Measurements from ENCODE around the gene ABLIM2. TPM values are rescaled to one million over a fixed set of nuclear protein-coding genes. Genes with fewer than 3 reads are reported as not detected.

The ABLIM2 gene
- total and polyA plus RNA-seq, 2 of the 8 experiments (the other 6 are each of a cell fraction or from before 2014, with no cell fraction given), result 2.8 to 3.0 TPM

DNA sequence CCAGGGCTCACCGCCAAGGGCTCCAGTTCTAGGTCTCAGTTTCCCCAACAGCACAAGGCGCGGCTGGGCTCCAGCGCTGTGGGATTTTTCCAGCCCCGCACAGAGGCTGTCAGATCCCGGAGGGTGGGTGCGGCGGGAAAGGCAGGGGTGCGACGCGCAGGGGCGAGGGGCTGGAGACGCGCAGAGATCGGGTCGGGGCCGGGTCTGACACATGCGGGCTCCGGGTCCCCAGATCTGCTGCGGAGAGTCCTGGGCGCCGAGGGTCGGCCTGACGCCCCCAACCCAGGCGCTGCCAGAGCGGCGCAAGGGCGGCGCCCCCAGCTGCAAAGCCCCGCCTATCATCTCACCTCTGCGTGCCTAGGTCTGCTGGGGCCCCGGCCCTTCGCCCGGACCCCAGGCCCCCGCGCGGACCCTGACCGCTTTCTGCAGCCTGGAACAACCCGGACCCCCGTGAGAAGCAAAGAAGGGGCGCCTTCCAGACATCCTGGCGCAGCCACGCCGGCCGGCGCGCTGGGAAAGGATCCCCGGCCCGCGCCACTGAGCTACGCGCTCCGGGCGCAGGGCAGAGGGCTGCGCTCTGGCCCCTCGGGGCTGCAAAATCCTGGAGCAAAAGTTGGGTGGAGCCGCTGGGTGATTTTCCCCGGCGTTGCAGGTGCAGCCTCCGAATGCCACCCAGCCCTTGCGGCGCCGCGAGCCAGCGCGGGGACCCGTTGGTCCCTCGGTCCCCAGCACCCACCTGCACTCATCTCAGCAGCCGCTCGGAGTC is 486 bp downstream of the ABLIM2 start:
- Histone ChIP-seq H2BK5ac (ENCODE audit: low read depth, low read length) (no peak overlapping the region), H2BK20ac (ENCODE audit: low read length) (no peak overlapping the region), H3K18ac (ENCODE audit: extremely low read depth, low read length) (no peak overlapping the region), H2BK120ac (replicated peaks; ENCODE audit: low read depth, low read length) (no peak overlapping the region), H3K4me3 (ENCODE audit: extremely low read depth in 1 of 4, insufficient read depth in 2 of 4, low read depth in 3 of 4, low read length in 4 of 4) (peak overlapping the region; percentile 43 to 73 (median 64)), H3K14ac (ENCODE audit: insufficient read length) (no peak overlapping the region), H4K20me1 (replicated peaks in 1 of 2; ENCODE audit: control insufficient read depth in 1 of 2, insufficient read depth in 2 of 2, low read length in 2 of 2) (peaks cover 3 to 7% of the 10 kb centered on the region in 2 experiments), H3K23me2 (ENCODE audit: low read depth, low read length) (peaks cover 14% of the 10 kb centered on the region; the same call in 1 of the 2 replicates), H3K4me1 (replicated peaks in 1 of 4; ENCODE audit: control insufficient read depth in 3 of 4, insufficient read depth in 4 of 4, low read length in 3 of 4) (peaks cover 0 to 5% (median 2%) of the 10 kb centered on the region in 4 experiments; a peak in 4 of 7 replicates), H2AK5ac (ENCODE audit: low read depth, low read length) (no peak overlapping the region), H3K27me3 (replicated peaks in 1 of 4; ENCODE audit: control insufficient read depth in 3 of 4, extremely low read depth in 1 of 4, insufficient read depth in 3 of 4, low read length in 3 of 4) (peaks cover 6 to 43% (median 30%) of the 10 kb centered on the region in 4 experiments), H3K56ac (replicated peaks; ENCODE audit: insufficient read length, low read depth, low read length) (no peak overlapping the region), H4K8ac (ENCODE audit: extremely low read depth, insufficient read depth, low read length) (no peak overlapping the region), H4K5ac (ENCODE audit: insufficient read length, low read depth, low read length) (no peak overlapping the region), H3K36me3 (ENCODE audit: control insufficient read depth in 2 of 4, insufficient read depth in 4 of 4, low read length in 3 of 4) (no peaks in the 10 kb centered on the region), H3K9me3 (ENCODE audit: insufficient read depth in 2 of 2, low read depth in 1 of 2, low read length in 1 of 2) (no peaks in the 10 kb centered on the region), H2BK15ac (ENCODE audit: low read length) (no peak overlapping the region), H3K9ac (replicated peaks in 1 of 4; ENCODE audit: extremely low read depth in 1 of 4, low read depth in 3 of 4, low read length in 3 of 4) (no peak overlapping the region), H3K27ac (ENCODE audit: low read depth, low read length) (no peak overlapping the region), H3K4ac (replicated peaks; ENCODE audit: insufficient read length, low read depth, low read length) (no peak overlapping the region), H3K79me2 (ENCODE audit: control insufficient read depth in 1 of 2, insufficient read depth in 2 of 2, low read length in 2 of 2) (no peaks in the 10 kb centered on the region), H2AFZ (ENCODE audit: low read length) (peak overlapping the region; percentile 61; the same call in 1 of the 2 replicates), H4K91ac (replicated peaks; ENCODE audit: insufficient read length, low read length) (no peak overlapping the region), H3K23ac (ENCODE audit: insufficient read length) (no peak overlapping the region), H3K79me1 (ENCODE audit: low read depth, low read length) (no peaks in the 10 kb centered on the region), H2BK12ac (ENCODE audit: low read depth, low read length) (no peak overlapping the region), H3K4me2 (ENCODE audit: insufficient read depth in 1 of 2, low read depth in 2 of 2, low read length in 2 of 2) (peak overlapping the region; percentile 90 to 97)
- no peak for FAIRE-seq
- DNase-seq (ENCODE audit: low read depth in 1 of 2, low spot score in 2 of 2), result peak in 1 of 2 experiments; percentile 65
- ChIA-PET CTCF (ENCODE audit: partially characterized antibody) (interaction anchor here (0.5 to 2.3 kb wide), 7 partner anchors 12 to 1239 kb away, joined by 3 to 14 read pairs (median 6); no protein-coding TSS in a partner anchor), POLR2A (ENCODE audit: partially characterized antibody) (interaction anchor here (1.4 kb wide), 1 partner anchor 10 kb away, joined by 3 read pairs; no protein-coding TSS in a partner anchor)
- 6% methylated on average over 26 of the region's 70 CpGs; no CpG with 5 or more reads in 1 of the 2 experiments for WGBS, 2 experiments (ENCODE audit: extremely low coverage in 1 of 2, insufficient coverage in 1 of 2, insufficient read length in 1 of 2, insufficient replicate concordance in 2 of 2, low coverage in 1 of 2, low lambda C conversion rate in 2 of 2, missing lambda C conversion rate in 1 of 2)
- TF ChIP-seq, protein P1, sequence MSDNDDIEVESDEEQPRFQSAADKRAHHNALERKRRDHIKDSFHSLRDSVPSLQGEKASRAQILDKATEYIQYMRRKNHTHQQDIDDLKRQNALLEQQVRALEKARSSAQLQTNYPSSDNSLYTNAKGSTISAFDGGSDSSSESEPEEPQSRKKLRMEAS (IDR thresholded peaks at IDR 0.05), result no peak
- TF ChIP-seq POLR2AphosphoS5 (IDR thresholded peaks at IDR 0.05; ENCODE audit: low read depth, low read length) (no peak), SRF (IDR thresholded peaks at IDR 0.05; ENCODE audit: low read depth, low read length) (no peak), CTBP2 (IDR thresholded peaks at IDR 0.05; ENCODE audit: borderline replicate concordance, insufficient read depth, insufficient read length, low read length) (no peak), TAF1 (IDR thresholded peaks at IDR 0.05; ENCODE audit: low read depth, low read length) (no peak), BCL11A (IDR thresholded peaks at IDR 0.05; ENCODE audit: low read depth in 2 of 2, low read length in 2 of 2) (no peak), CBX5 (IDR thresholded peaks at IDR 0.05; ENCODE audit: low read depth, low read length) (no peak), ASH2L (IDR thresholded peaks at IDR 0.05; ENCODE audit: low read length) (no peak), SUZ12 (IDR thresholded peaks at IDR 0.05; ENCODE audit: low read length) (peak; percentile 55), SP2 (IDR thresholded peaks at IDR 0.05; ENCODE audit: low read length) (no peak), SIN3A (conservative IDR thresholded peaks at IDR 0.05 in 1 of 2, IDR thresholded peaks at IDR 0.05 in 1 of 2; ENCODE audit: low read depth in 1 of 2, low read length in 2 of 2) (no peak), KDM4A (IDR thresholded peaks at IDR 0.05; ENCODE audit: low read depth, low read length, severe bottlenecking) (peak; percentile 87)

Data from H1 (cell line).